HuH-7 (cell line): ENCODE measurements around the gene GABARAP.

Source experiments
- DNase-seq: peaks from one replicate; pipeline ENCODE4 v3.0.0; 2011; ENCODE audit warnings: low spot score

Gene GABARAP

DNA sequence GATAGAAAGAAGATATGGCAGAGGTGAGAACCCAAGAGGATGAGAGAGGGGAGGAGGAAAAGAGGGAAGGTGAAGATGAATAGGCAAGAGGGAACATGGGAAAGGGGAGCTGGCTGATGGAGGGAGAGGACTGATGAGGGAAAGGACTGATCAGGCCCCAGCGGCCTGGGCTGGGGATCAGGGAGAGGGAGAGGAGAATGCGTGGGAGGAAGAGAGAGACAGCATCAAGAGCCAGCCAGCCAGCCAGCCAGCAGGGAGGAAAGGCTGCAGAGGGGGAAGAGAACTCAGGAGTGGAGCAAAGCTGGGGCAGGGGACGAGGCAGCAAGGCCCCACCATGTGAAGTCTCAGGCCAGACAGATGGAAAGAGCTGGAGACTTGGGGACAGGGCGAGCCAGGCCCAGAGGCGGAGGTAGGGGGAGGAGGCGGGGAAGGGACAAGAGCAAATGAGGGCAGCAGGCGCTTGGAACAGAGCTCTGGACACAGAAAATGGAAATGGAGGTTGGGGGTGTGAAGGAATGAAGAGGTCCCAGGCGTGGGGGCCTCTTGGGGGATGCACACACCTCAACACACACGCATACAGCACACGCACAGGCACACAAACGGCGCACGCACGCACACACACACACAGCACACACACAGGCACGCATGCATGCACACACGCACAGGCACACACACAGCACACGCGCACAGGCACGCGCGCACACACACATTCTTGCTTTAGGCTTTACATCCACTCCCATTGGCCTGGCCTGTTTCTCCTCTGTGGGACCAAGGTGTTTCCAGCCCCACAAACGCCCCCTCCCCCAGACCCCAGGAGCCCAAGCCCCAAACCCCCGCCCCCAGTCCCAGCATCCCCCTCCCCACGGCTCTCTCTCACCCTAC lies 34.9 kb downstream of the GABARAP start:
- no peak for DNase-seq

DNA sequence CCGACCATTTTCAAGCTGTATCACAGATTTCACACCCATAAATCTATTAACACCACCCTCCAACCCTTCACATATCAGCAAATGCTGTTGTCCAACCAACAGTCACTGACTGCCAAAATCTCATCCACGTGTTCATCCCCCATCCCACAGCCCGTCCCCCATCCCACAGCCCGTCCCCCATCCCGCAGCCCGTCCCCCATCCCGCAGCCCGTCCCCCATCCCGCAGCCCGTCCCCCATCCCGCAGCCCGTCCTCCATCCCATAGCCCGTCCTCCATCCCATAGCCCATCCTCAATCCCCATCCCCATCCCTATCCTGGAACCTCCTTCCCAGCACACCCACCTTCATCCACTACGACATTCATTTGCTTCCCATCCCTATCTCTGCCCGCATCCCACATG lies 36.7 kb downstream of the GABARAP start:
- no peak for DNase-seq

GRCh38 chr17:7204828-7205461 lies 37.3 kb downstream of the GABARAP start:
- DNase-seq: peak; percentile 42

DNA sequence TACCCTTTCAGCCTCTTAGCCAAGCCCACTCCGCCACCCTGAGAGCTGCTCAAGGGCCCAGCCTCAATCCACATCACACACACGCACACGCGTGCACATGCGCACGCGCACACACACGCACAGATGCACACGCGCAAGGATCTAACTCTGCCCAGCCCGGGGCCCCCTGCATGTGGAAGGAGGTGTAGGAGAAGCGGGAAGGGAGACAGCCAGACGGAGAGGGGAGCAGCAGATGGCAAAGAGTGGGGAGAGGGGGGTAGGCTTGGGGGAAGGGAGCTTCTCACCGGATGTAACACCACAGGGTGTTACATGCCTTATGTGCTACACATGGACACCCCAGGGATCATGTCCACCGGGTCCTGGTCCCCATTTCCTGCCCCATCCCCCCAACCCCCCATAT lies 37.9 kb downstream of the GABARAP start:
- no peak for DNase-seq

DNA sequence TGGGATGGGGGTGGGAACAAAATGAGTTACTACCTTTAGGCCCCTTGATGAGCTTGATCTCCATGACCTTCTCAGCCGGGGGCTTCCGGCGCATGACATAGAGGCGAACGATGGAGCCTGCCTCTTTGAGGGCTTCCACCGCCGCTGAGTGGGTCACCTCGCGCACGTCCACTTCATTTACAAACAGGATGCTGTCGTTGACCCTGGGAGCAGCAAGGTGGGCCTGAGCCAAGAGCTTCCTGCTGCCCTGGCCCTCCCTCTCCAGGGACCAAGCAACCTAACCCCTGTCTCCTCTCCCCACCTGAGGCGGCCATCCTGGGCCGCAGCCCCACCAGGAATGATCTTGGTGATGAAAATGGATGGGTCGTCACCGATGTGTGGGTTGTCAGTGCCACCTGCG lies 38.9 kb downstream of the GABARAP start:
- no peak for DNase-seq

DNA sequence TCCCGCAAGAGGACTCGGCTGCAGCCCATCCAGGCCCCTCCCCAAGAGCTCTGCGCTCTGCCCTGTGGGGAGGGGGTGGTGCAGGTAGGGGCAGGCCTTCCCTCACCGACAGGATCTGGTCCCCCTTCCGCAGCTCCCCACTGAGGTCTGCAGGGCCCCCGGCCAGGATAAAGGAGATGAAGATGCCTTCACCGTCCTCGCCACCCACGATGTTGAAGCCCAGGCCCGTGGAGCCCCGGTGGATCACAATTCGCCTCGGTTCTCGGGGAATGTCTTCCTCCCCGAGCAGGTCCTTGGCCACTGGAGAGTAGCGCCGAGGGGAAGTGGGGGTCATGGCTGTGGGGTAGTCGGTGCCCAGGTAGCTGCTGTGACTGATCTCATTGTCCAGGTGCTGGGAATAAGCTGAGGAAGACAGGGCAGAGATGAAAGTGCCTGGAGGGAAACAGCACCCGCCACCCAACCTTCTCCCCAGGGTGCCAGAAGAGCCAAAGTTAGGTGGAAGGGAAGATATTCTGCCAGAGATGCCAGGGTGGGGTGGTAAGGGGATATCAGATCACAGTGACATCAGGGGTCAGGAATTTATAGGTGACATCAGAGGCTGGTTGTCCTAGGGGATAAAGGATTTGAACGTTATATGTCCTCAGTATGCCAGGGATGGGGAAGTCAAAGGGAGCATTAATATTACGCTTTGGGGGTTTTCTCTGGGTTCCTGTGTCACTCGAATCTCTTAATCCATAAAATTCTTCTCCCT lies 45.4 kb downstream of the GABARAP start:
- DNase-seq: no peak

DNA sequence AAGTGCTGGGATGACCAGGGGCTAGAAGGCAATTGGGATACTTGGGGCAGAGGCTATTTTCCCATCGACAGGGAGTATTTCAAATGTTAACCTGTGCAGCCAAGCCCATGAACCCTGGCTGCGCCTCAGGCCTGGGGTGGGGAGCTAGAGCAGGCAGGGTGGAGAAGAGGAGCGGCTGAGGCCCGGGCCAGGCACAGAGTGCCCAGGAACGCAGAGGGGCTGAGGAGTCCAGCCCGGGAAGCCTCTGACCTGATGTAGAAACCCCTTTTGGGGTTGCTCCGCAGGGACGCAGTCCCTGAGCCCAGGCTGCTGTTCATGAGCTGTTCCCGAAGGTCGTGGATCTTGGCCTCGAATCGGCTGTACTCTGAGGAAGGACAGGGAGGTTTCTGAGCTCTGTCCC lies 46.3 kb downstream of the GABARAP start:
- no peak for DNase-seq

DNA sequence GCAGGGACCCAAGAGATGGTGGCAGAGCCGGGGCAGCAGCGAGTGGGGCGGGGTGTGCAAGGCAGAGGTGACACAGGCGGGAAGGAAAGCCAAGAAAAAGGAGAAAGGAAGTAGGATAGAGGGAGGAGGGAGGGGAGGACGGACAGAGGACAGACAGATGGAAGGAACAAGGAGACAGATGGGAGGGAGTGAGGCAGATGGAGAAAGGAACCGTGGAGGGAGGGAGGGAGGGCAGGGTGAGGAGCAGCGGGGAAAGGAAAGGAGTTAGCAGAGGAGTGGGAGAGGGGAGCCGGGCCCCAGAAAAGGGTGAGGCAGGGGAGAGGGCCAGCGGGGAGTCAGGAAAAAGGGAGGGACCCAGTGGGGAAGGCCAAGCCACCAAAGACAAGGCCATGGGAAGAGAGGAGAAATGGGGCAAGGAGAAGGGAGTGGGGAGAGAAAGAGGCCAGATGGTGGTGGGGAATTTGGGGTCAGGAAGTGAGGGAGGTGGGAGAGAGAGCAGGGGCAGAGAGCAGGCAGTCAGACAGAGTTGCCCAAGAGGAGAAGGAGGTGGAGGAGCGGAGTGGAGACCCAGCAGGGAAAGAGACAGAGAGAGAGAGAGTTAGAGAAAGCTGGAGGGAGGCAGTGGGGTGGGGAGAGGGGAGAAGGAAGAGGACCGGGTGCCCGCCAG lies 49.8 kb downstream of the GABARAP start:
- no peak for DNase-seq

DNA sequence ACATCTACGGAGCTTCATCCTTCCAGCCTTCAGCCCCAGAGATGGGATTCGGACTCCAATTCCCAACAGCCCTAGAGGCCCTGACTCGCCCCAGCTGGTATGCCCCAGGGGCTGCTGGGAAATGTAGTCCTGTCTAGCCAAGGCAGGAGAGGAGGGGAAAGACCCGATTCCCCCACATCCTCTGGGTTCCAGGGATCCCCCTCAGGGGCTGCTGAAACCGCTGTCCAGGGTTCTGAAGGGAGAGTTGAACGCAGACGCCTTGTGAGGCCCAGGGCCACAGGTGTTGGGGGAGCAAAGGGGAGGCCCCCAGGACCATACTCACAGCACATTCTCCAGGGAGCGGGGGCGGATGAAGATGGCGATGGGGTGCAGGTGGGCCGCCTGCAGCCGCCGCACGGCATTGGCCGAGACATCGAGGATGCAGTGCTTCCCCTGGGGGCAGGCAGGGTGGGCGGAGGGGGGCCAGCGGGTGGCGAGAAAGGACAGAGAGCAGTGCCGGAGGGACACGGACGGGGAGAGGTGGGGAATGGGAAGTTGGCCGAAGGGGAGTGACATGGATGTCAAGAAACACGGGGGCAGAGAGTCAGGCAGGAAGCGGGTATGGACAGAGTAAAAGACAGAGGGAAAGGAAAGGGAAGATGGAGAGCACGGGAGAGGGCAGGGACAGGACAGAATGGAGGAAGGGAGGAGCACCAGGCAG lies 50.5 kb downstream of the GABARAP start:
- DNase-seq: peak; percentile 65

DNA sequence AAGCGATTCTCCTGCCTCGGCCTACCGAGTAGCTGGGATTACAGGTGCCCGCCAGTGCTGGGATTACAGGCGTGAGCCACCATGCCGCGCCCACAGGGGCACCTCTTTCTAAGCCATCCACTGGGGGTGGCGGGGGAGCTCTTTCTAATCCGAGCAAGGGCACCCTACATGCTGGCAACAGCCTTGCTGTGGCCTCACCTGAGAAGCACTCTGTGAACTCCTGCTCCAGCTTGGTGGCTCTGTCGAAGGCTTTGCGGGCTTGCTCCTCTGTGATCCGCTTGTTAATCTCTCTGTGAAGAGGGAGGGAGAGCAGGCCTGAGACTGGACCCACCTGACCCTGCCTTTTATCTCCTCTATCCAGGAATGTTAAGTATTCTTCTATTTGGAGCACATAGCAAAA lies 51.2 kb downstream of the GABARAP start:
- no peak for DNase-seq

DNA sequence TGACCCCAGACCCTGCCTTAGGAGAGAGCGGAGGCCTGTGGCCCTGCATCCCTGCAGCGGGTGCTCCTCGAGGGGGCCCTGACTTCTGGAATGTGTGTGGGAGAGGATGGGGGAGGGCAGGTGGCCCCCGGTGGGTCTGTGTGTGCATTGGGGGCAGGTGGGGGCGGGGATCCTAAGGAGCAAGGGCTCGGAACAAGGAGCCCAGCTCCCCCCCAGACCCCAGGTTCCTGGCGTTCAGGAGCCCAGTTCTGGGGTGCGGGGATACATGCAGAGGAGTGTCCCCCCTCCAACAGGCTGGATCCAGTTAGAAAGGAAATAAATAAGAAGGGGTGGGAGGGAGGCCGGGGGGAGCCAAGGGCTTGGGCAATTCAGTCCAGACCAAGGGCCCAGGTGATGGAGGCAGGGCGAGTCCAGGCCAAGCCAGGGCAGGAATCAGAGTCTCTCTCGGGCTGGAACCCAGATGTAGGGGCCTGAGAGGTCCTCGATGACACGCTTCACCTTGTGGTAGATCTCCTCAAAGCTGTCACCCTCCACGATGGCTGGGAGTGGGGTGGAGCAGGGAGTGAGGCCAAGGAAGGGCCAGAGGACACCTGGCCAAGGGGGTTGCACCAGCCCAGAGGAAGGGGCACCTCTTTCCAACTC lies 51.9 kb downstream of the GABARAP start:
- no peak for DNase-seq
